ENCODE measurements around the gene PI3. TPM values are rescaled to one million over a fixed set of nuclear protein-coding genes. Genes with fewer than 3 reads are reported as not detected.
"Not testable (repeated sequence)": the region's sequence is repeated elsewhere in the genome, so short reads cannot be mapped to it uniquely, and the experiment has no call there.

Gene PI3, protein sequence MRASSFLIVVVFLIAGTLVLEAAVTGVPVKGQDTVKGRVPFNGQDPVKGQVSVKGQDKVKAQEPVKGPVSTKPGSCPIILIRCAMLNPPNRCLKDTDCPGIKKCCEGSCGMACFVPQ
- not detected for total RNA-seq
- long read RNA-seq, donor 1, result 0 reads
- long read RNA-seq, donor 2, result 0 reads

DNA sequence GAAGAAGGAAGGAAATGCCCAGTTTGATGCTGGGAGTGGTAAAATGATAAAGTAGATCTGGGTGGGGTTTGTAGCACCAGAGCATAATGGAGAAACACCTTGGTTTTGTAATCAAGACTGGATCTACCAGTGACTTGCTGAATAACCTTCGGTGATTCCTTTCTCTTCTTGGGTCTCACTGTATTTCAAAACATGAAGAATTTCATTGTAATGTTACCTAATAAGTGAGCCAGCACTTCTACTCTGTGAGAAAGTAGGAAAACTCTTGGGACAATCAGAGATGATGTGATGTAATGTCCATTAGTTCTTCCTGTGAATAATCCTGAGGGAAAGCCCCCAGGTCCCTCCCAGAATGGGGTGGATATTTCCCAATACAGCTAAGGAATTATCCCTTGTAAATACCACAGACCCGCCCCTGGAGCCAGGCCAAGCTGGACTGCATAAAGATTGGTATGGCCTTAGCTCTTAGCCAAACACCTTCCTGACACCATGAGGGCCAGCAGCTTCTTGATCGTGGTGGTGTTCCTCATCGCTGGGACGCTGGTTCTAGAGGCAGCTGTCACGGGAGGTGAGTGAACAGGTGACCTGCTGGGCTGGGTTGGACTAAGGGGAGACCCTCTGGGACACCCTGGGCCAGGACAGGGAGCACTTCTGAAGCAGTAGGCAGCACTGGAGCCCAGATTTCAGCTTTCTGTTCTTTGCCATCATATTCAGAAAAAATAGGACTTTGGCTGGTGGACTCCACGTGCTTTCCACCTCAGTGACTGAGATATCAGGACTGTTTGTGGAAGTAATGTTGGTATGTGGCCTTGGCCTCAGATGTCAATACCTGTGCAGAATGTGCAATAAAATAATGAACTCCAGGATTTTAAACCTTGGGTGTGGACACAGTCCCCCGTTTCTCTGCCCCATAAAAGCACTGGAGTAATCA, at the start of gene PI3:
Gene PI3 (plus strand): TSS at position 469 of the 931 bp plus-strand sequence. CDS start 21 bp downstream, at position 490.
- DNase-seq (ENCODE audit: low spot score), result no peak
- intact Hi-C loops (cut with DNase I), result loop anchor here in 1 of 2 donors (10.0 kb wide), 1 partner anchor 920 kb away; no protein-coding TSS in a partner anchor

DNA sequence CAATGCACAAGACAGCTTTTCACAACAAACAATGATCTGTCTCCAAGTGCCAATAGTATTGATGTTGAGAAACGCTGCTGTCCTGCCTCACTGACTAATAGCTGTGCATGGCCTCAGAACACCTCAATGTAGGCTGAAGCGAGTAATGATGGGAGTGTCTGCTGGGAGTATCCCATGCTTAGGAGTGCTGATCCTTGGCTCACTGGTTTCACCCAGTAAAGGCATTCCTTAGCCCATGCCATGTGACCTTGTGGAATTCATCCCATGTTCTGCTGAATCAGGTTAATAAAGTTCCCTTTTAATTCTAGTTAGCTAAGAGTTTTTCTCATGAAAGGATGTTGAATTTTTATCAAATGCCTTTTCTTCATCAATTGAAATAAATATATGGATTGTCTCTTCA, 46.6 kb upstream of the PI3 start:
- DNase-seq (ENCODE audit: low spot score), result no peak
- intact Hi-C loops (cut with DNase I), result no loop called here

DNA sequence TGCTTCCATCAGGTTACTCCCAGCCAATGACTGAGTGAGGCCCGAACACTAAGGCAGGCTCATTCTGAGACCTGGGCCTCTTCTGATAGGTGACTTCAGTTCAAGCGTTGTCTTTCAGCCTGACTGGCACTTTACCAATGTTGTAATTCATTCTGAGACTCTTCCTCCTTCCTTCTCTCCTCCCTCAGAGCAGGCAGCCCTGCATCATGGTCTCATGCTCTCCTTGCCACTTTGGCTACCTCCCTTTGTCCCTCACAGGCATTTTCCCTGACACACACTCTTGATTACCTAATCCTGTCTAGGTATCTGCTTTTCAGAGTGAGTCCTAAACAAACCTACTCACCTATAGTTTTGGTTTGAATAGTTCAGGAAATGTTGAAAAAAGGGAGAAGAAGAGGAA, 37.8 kb upstream of the PI3 start:
- DNase-seq (ENCODE audit: low spot score), result no peak
- intact Hi-C loops (cut with DNase I), result no loop called here

DNA sequence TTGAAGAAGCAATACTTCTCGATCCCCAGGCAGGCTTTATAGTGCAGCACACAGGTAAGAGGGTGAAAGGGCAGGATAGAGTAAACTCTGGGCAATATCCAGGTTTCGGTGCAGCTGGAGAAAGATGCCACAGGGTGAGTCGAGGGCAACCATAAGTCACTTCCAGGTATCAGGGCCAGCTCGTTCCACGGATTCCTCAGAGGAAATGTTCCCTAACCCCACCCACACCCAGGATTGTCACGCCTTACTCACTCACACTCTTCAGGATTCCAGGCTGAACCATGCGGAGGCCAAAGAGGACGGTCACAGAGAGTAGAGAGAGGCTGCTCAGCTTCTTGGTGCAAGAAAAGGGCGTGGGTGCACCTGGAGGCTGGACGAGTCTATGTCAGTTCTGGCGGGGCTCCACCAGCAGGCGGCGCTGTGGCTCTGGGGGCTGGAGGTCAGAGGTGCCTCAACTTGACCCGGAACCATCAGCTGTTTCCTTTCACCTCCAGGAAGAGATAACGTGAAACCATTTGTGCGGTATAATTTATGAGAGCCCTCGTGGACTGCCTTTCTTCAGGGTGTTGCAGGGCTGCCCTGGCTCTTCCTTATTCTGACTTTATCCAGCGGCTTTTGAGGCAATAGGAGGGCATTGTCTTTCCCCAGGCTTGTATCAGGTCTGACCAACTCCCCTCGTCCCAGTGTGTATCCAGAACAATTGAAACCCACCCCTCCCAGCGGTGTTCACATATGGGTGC, 36.0 kb upstream of the PI3 start:
- peak; percentile 87 for DNase-seq (ENCODE audit: low spot score)
- intact Hi-C loops (cut with DNase I), result no loop called here

DNA sequence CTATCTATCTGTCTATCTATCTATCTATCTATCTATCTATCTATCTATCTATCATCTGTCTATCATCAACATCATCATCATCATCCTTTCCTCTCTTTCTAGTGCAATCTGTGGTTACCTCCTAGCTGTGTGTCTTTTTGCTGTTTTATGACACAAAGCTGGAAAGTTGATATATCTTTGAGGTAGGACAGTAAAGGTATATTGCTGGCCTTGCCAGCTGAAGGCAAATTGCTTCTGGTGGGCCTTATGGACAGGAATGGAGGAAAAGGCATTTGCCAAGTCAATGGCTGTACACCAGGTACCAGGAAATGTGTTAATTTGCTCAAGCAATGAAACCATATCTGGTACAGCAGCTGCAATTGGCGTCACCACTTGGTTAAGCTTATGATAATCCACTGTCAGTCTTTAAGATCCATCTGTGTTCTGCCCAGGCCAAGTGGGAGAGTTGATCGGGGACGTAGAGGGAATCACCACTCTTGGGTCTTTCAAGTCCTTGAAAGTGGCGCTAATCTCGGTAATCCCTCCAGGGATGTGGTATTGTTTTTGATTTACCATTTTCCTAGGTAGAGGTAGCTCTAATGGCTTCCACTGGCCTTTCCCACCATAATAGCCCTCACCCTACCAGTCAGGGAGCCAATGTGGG, 34.8 kb upstream of the PI3 start:
- DNase-seq (ENCODE audit: low spot score); intact Hi-C loops (cut with DNase I): not testable (repeated sequence)

DNA sequence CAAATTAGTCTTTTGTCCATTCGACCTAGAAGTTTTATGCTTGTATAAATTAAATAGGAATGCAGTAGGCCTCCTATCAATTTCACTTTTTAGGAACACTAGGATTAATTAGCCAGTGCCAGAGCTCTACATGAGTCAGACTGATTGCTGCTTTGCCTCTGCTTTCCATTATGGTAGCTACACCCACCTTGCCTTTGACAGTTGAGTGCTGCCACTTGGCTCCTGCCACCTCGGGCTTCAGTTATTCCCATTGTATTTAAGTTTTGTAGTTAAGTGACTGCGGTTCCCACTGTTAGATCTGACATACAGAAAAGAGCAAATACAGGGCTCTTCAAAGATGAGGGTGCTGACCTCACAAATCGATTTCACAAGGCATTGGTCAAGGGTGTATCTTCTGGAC, 33.9 kb upstream of the PI3 start:
- DNase-seq (ENCODE audit: low spot score), result no peak
- intact Hi-C loops (cut with DNase I), result no loop called here

DNA sequence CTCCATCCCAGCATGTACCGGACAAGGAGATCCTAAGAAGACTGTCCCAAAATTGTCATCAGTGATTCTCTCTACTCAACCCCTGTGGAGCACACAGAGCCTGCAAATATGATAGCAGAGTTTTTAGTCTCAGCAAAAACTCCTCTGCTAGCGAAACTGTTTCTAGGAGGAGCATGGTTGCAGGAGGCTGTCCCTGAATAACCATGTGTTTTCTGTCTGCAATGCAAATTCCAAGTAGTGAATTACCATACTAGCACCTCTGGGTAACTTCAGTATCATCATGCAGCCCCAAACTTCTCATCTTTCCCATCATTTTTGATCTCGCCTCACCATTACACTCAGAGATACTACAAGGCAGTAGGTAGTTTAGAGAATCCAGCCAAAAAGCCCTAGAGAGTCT, 25.6 kb upstream of the PI3 start:
- intact Hi-C loops (cut with DNase I), result no loop called here
- DNase-seq (ENCODE audit: low spot score), result no peak

DNA sequence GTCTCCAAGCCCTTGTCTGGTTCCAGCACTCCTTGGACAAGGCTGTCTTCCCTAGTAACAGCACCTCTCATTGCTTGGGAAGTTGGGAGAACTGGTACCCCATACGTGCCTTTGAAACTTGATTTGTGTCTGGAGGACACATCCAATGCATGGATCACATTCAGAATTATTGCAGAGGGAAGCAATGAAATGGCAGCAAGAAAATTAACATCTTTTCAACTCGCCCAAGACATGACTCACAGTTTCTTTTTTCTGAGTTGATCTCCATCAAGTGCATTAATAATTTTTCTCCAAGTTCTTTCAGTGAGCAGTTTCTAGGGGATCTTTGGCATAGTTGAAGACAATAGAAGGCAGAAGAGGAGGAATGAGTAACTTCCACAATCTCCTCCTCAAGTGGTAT, 22.3 kb upstream of the PI3 start:
- DNase-seq (ENCODE audit: low spot score), result no peak
- intact Hi-C loops (cut with DNase I), result loop anchor here in 1 of 2 donors (10.0 kb wide), 1 partner anchor 1288 kb away; no protein-coding TSS in a partner anchor

DNA sequence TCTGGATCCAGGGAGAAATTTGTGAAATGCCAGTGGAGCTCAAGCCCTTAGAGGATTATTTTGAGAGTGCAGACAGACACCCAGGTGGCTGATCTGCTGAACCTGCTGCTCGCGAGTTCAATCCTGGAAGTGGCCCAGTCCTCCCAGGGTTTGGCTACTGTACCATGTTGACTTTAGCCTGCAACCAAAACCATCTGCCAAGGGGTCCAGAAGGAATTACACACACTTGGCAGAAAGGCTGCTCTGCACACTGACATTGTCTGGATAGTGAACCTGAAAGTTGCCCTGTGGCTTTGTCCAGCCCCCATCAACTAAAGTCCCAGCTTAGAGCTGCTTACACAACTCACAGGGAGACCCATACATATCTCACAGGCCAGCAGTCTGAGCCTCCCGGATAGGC, 21.6 kb upstream of the PI3 start:
- no peak for DNase-seq (ENCODE audit: low spot score)
- intact Hi-C loops (cut with DNase I), result loop anchor here in 1 of 2 donors (10.0 kb wide), 1 partner anchor 1288 kb away; no protein-coding TSS in a partner anchor

DNA sequence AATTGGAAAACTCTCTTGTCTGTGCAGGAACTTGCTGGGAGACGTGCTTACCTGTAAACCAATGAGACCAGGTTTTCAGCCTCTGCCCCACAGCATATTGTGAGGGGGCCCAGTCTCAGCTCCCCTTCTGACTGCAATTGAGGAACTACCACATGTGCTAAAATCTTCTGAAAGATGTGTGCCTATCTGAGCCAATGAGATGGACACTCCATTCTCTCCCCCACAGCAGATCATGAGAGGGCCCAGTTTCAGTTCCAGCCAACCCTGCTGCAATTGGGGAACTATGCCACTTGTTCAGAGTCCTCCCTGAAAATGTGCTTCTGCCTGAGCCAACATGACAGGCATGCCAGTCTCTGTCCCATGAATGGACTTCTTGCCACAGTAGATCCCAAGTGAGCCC, 20.9 kb upstream of the PI3 start:
- intact Hi-C loops (cut with DNase I), result loop anchor here in 1 of 2 donors (10.0 kb wide), 1 partner anchor 1289 kb away; no protein-coding TSS in a partner anchor
- DNase-seq (ENCODE audit: low spot score), result no peak

DNA sequence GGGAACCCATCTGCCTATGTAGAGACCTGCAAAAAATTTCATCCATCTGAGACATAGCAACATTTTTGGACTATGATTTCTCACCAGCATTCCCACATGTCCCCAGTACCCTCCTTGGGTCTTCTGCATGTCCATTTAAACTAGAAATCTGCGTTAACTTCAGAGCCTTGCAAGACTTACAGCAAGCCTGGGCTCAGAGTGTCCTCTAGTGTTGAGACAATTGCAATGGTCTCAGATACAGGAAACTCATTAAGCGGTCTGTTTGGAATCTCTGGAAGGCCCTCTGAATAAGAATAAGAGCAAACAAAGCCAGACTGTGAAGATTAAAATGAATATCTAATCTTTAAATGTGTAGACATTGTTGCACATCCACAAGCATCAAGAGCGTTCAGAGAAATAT, 20.5 kb upstream of the PI3 start:
- intact Hi-C loops (cut with DNase I), result loop anchor here in 1 of 2 donors (10.0 kb wide), 1 partner anchor 1289 kb away; no protein-coding TSS in a partner anchor
- no peak for DNase-seq (ENCODE audit: low spot score)

DNA sequence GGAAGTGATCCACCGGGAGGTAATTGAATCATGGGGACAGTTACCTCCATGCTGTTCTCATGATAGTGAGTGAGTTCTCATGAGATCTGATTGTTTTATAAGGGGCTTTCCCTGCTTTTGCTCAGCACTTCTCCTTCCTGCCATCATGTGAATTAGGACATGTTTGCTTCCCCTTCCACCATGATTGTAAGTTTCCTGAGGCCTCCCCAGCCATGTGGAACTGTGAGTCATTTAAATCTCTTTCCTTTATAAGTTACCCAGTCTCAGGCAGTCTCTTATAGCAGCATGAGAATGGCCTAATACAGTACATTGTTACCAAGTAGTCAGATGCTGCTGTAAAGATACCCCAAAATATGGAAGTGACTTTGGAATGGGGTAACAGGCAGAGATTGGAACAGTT, 19.9 kb upstream of the PI3 start:
- not testable (repeated sequence) for DNase-seq (ENCODE audit: low spot score)
- intact Hi-C loops (cut with DNase I), result loop anchor here in 1 of 2 donors (10.0 kb wide), 1 partner anchor 1290 kb away; no protein-coding TSS in a partner anchor

DNA sequence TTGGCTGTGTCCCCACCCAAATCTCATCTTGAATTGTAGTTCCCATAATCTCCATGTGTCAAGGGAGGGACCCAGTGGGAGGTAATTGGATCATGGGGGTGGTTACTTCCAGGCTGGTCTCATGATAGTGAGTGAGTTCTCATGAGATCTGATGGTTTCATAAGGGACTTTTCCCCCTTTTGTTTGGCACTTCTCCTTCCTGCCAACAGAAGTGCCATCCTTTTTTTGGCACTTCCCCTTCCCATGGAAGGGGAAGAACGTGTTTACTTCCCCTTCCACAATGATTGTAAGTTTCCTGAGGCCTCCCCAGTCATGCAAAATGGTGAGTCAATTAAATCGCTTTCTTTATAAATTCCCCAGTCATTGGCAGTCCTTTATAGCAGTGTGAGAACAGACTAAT, 18.0 kb upstream of the PI3 start:
- intact Hi-C loops (cut with DNase I), result loop anchor here in 1 of 2 donors (10.0 kb wide), 1 partner anchor 1292 kb away; no protein-coding TSS in a partner anchor
- DNase-seq (ENCODE audit: low spot score), result no peak

DNA sequence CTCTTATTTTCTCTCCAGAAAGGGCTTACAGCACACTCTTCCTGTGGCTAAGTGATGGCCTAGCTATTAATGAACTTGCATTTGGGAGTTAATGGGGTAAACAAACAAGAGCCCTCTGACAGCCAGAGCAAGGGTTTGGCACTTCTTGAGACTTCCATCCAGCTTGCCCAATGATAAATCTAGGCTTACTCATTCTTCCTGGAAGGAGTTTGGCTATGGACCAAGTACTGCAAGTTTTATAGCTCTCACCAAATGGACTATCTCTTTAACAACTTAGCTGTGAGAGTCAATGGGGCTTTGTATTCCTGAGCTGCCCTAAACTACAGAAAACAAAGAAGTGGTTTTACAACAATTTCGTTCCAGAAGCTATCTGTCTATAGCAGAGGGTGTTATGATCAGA, 16.7 kb upstream of the PI3 start:
- no peak for DNase-seq (ENCODE audit: low spot score)
- intact Hi-C loops (cut with DNase I), result loop anchor here in 1 of 2 donors (10.0 kb wide), 1 partner anchor 1293 kb away; no protein-coding TSS in a partner anchor

DNA sequence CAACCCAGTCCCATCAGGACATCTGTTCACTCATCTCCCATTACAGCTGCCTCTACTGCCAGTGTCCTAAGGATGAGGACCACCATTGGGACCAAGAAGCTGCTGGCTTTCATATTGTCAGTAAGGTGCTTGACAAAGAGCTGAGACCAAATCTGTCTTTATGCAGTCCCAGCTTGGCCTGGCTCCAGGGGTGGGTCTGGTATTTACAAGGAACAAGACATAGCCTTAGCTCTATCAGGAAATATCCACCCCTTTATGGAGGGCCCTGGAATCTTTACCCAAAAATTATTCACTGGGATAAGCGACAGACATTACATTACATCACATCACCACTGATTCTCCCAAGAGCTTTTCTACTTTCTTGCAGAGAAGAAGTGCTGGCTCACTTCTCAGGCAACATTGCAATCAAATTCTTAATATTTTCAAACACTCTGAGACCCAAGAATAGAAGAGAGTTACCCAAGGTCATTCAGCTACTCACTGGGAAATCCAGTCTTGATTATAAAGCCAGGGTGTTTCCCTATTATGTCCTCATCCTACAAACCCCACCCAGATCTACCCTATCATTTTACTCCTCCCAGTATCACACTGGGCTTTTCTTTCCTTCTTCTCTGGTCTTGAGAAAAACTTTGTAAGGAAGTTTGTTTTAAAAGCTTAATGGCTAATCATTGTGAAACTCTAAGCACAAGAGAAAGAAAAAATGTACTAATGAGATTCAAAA, 11.5 kb upstream of the PI3 start:
- no peak for DNase-seq (ENCODE audit: low spot score)
- intact Hi-C loops (cut with DNase I), result no loop called here

DNA sequence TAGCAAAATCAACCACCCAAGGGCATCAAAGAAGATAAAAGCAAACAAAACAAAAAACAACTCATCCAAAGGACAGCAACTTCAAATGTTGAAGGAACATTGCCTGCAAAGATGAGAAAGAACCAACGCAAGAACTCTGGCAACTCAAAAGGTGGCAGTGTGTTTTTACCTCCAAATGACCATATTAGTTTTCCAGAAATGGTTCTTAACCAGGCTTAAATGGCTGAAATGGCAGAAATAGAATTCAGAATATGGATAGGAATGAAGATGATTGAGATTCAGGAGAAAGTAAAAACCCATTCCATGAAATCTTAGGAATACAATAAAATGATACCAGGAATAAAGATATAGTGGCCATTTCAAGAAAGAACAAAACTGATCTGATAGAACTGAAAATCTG, 9.8 kb upstream of the PI3 start:
- DNase-seq (ENCODE audit: low spot score), result no peak
- intact Hi-C loops (cut with DNase I), result no loop called here

DNA sequence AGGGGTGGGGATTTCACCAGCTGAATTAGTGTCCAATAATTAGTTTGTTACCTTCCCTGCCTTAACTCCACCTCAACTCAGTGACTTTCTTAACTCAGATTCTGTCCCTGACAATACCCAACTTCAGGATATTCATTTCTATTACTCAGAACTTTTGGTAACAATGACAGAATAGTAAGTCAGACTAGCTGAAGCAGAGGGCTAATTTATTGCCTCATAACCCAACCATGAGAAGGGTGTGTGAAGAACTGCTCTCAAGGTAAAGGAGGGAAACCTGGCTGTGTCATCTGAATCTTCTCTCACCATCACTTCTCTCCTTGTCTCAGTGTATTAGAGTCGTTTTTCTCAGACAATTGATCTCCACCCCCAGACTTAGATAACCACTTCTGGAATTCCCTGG, 1.2 kb upstream of the PI3 start:
- intact Hi-C loops (cut with DNase I), result loop anchor here in 1 of 2 donors (10.0 kb wide), 1 partner anchor 919 kb away; no protein-coding TSS in a partner anchor
- no peak for DNase-seq (ENCODE audit: low spot score)

DNA sequence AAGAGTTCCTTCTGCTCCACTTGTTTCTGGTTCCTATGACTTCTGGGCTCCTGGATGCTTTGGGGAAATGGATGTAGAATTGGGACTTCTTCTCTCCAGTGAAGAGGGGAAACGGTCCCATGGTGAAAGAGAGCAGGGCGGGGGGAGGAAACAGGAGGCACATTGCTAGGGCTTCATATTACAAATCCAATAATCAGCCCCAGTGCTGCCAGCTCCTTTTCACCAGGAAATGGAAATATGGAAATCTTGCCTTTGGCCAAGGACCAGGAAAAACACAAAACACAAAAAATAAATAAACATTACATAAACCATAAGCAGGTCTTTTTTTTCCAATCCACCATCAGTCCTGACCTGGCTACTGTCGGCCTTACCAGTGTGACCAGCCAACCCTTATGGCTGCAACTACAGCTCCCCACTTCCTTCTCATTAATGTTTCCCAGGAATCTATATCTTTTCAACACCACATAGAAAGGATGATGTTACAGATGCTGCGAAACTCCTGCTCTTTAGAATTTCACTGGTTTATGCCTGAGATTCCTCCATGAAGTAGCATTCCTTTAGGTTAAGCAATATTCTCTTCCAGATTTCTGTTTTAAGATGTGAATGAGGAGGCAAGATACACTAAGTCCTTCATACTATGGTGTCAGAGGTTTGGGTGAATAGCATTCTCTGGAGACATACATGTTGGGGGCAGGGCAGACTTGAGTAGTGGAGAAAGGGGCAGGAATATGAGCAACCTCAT, 2.0 kb downstream of the PI3 start:
- intact Hi-C loops (cut with DNase I), result loop anchor here in 1 of 2 donors (10.0 kb wide), 1 partner anchor 922 kb away; no protein-coding TSS in a partner anchor
- DNase-seq (ENCODE audit: low spot score), result no peak
